Right renal pelvis (tissue), 4 donors: ENCODE data around the gene SORBS2. TPM values are rescaled to one million over a fixed set of nuclear protein-coding genes. Genes with fewer than 3 reads are reported as not detected.

Source experiments
- DNase-seq, 4 donors: peaks; one replicate each; pipeline ENCODE4 v3.0.0-alpha.2; 2013; ENCODE audit warnings: low read depth in 4 of 4, low spot score in 3 of 4, missing footprints in 1 of 4
- polyA plus RNA-seq, 4 donors: library from polyadenylated mRNA; unstranded; fragments of 120-200 nt; gene quantifications; one replicate each; pipeline ENCODE4 v1.2.1, GENCODE V29; 2013; ENCODE audit not compliant: insufficient read length in 4 of 4

Gene SORBS2
- polyA plus RNA-seq, 4 donors, result 68.7 to 80.9 (median 71.8) TPM

DNA sequence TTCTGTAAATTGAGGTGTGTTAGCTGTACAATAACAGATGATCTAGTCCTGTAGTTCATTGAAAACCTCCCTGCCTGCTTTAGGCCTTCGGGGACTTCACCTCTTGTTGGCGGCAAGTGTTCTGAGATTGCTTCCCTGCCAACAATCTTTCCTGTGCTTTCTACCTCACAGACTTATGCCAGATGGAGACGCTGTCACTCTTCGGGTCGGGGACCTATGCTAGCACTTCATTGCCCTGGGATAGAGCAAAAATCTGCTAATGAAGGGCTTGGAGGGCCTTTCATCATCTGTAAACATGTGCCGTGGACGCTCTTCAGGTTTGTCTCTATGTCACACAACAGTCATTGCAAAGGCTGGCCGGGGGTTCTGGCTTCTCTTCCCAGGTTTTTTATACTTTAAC, 272.0 kb downstream of the SORBS2 start:
- no peak for DNase-seq

DNA sequence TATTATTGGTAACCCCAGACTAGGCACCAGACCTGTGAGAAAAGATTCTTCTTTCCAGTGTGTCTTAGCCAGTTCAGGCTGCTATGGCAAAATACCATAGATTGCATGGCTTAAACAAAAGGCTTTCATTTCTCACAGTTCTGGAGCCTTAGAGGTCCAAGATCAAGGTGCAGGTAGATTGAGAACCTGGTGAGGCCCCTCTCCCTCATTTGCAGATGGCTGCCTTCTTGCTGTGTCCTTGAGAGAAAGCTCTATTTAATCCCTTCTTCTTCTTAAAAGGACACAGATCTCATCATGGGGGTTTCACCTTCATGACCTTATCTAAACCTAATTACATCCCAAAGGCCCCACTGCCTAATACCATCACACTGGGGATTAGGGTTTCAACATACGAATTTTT, 273.2 kb downstream of the SORBS2 start:
- DNase-seq, result no peak

DNA sequence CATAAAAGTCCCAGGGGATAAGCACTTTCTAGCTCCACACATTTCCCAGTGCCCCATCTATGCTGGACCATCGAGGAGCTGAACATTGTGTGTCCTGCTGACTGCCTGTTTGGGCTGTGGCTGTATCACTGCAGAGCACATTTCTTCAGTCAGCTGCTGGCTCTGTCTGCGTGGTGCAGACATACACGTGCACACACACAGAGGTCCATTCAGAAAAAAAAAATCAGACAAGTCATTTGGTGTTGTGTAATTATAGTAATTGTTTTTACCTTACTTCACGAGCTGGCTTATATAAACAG, 275.6 kb downstream of the SORBS2 start:
- DNase-seq, result no peak

DNA sequence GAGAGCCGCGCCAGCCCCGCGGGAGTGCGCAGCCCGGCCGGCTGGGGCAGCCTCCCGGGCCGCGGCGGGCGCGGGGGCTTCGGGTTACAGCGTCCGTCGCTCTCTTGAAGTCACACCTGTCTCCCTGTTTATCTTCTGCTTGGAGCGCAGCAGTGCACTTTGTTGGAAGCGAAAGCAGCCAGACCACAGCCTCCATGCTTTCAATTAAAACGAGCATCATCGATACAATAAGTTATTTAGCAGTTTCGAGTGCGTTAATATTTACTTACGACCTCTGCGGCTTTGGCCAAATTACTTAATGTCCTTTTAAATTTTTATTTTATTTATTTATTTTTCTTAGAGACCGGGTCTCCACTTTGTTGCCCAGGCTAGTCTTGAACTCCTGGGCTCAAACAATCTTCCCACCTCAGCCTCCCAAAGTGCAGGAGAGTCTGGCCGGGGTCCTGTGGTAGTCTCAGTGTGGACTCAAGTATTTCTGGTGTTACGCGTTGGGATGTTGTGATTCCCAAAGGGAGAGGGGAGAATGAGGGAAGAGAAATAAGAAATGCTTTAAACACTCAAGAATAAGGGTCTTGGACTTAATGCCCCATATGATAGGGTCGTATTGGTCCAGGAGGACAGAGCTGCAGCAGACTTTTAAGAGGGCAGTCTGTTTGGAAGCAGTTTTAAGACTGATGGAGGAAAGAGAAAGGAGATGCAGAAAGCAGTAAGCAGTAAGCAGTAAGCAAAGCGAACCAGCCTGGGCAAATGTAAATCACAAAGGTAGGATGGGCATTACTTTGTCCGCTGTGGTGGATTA, 276.2 kb downstream of the SORBS2 start:
- peak in 1 of 4 donors; percentile 41 for DNase-seq
